ENCODE measurements around the gene ALOXE3. TPM values are rescaled to one million over a fixed set of nuclear protein-coding genes. Genes with fewer than 3 reads are reported as not detected.

Gene ALOXE3
- total RNA-seq: not detected in 2 replicates

DNA sequence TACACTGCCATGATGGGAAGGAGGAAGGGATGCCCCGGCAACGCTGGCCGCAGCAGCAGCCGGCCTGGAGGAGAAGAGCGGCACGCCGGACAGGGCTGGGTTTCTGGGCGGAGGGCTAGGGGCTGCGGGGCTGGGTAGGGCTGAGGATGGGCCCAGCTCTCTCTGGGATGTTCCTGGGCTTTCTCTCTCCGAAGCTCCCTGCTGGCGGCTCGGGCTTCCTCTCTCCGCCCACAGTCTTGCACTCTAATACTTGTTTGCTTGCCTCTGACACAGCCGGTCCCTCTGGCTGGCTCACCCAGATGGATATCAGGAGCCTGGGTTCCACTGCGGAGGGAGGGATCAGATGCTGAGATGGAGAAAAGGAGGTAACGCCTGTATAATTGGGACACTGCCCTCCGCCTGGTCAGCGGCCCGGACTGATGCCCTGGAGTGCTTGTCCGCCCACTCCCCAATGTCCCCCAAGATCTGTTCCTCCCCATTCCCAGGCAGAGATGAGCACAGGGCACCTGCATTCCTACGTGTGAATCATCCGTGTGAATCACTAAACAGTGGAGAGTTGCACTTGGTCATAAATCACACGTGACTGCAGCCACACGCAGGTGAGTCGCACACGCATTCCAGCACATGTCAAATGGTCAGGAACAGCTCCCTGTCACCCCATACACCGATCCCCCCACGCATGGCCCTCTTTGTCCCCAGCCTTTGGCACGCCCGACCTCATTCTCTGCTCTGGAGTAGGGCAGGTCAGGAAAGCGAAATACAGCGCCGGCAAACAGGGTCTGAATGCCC is at the start of gene ALOXE3:
Gene ALOXE3 (minus strand): TSS at position 535 of the 789 bp plus-strand sequence. CDS start 524 bp downstream, at position 11.

DNA sequence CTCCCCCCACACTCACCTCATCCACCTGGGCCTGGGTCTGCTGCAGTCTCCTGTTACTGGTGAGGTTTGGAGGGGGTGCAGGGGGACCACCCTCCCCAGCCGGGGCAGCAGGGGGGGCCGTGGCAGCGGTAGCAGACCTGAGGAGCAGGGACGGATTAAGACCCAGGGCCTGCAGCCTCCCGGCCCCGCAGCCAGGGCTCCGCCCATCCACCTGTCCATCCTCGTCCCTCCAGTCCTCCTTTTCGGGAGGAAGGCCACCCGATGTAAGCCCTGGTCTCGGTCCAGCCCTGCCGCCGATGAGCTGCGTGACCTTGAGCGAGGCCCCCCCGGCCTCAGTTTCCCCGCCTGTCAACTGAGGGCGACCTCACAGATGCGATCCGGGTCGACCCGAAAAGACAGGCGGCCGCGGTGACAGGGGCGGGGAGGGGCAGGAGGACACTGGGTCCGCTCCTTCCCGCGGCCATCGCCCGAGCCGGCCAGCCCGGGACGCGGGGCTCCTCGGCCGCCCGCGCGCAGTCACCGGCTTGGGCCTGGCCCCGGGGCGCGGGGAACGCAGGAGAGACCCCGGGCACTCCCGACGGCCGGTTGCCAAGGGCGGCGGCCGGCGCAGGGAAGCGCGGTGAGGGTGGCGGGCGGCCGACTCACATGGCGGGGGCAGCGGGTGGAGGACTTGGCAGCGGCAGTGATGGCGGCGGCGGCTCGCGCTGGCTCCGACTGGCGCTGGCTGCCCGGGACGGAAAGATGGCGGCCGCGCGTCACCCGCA is 44.1 kb upstream of the ALOXE3 start, which contains the start of gene VAMP2:
Gene VAMP2 (minus strand): TSS at position 716 of the 764 bp plus-strand sequence. CDS start 69 bp downstream, at position 647.

DNA sequence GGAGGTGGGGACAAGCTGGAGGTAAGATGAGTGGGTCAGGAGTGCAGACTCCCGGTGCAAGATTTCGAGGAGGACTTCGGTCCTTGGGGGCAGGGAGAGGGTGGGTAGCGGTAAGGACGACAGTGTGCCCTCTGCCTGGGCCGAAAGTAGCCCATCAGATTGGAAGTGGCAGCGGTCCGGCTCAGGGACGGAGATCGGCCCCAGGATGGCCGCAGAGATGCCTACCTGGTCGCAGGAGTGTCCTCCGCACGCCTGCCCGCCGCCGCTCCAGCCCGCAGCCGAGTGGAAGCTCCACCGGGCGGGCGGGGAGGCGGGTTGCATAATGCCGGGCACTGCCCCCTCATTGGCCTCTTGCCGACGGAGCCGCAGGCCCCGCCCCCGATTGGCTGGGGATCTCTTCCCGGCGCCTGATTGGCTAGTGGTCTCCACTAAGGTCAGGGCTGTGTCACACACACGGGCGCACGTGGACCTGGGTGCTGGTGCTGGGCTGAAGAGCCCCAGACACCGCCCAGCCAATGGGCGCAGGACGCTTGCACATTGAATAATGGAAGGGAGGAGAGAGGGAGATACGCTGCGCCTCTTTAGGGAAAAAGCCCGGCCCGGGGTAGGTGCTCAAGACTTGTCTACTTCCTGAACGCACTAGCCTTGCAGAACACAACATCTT is 33.9 kb upstream of the ALOXE3 start, which contains the start of gene PER1:
Gene PER1 (minus strand): TSS at position 293 of the 664 bp plus-strand sequence. CDS start 1,698 bp downstream, outside the sequence.

DNA sequence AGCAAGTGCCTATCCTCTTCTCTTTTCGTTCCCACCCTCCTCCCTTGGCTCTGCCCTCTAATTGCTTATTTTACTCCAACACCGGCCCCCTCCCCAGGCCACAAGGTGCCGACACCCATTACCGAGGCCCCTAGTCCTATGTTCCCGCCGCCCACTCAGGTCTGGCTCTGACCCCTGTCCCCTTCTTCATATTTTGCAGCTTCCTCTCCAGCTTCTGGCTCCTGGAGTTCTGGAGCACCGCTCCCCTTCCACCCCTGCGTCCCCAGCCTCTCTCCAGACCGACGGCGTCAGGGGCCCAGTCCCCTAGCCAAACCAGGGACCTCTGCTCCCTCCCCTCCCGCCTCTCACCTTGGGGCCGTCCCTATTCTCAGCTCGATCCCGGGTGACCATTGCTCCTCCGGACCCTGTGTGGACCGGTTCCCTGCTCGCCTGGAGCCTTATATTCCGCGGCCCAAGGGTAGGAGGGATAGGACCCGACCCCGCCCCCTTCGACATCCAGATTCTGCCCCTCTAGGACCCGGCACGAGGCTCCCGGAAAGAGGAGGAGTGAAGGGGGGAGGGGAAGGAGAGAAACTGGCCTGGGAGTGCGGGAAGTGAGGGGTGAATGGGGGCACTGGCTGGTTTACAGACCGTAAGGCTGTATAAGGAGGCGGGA is 5.5 kb upstream of the ALOXE3 start, which contains the start of gene HES7:
Gene HES7 (minus strand): TSS at position 412 of the 655 bp plus-strand sequence. CDS start 22 bp downstream, at position 390.

DNA sequence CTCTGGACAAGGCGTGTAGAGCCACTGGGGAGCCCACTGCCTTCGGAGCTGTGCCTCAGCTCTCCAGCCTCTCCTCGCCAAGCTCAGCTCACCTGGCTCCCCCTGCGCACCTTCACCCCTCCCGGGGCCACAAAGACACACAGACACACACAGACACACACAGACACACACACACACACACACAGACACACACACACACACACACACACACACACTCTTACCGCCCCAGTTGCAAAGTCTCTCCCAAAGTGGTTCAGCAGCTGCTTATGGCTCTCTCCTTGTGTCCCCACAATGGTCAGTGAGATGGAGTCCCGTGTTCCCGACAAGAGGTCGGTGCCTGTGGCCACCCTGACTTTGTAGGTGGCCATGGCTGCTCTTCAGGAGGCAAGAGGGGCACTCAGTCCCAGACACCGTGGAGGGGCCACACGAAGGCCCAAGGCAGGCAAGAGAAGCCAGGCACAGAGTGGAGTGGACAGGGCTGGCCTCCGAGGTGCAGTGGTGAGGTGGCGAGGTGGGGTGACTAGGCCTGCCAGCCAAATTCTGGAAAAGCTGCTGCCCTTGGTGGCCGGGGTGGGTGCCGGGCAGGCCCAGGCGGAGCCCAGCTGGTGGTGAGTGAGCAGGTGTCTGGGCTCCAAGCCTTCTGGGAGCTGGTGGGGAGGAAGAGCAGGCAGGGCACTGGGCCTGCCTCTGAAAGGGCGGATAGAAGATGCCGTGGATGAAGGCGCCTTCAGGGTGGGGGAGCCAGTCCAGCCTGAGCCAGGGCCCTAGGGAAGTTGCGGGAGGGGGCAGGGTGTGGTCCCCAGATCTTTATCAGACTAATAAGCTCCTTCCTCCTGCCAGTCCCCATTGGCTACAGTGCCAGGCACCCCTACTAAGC is 31.0 kb downstream of the ALOXE3 start, which contains the start of gene ALOX12B:
Gene ALOX12B (minus strand): TSS at position 642 of the 877 bp plus-strand sequence. CDS start 274 bp downstream, at position 368.

Other genes with a start within 250 kb of the ALOXE3 start
- 202 and 233 TPM in 2 replicates for gene CHD3, start 229.7 kb downstream of the ALOXE3 start, total RNA-seq
- gene RNF227, start 202.2 kb downstream of the ALOXE3 start, total RNA-seq: 0.99 and 1.2 TPM in 2 replicates
- gene KCNAB3, start 188.7 kb downstream of the ALOXE3 start, total RNA-seq: 0.19 and 0.27 TPM in 2 replicates
- 47.9 and 49.0 TPM in 2 replicates for gene TRAPPC1, start 186.6 kb downstream of the ALOXE3 start, total RNA-seq
- gene CNTROB, start 186.3 kb downstream of the ALOXE3 start, total RNA-seq: 16.8 and 19.3 TPM in 2 replicates
- not detected in 2 replicates for gene GUCY2D, start 115.9 kb downstream of the ALOXE3 start, total RNA-seq
- gene ALOX15B, start 79.5 kb downstream of the ALOXE3 start, total RNA-seq: 0.19 TPM in 1 of 2 replicates, not detected in the other
- not detected in 2 replicates for gene ALOX12B, start 30.8 kb downstream of the ALOXE3 start, total RNA-seq
- gene HES7, start 5.6 kb upstream of the ALOXE3 start, total RNA-seq: 0.09 TPM in 2 replicates
- gene PER1, start 33.9 kb upstream of the ALOXE3 start, total RNA-seq: 5.0 and 14.2 TPM in 2 replicates
- gene VAMP2, start 44.4 kb upstream of the ALOXE3 start, total RNA-seq: 3.0 and 5.7 TPM in 2 replicates
- gene TMEM107, start 57.9 kb upstream of the ALOXE3 start, total RNA-seq: 11.6 and 26.7 TPM in 2 replicates
- gene BORCS6, start 71.7 kb upstream of the ALOXE3 start, total RNA-seq: 8.1 and 8.6 TPM in 2 replicates
- 16.0 and 35.2 TPM in 2 replicates for gene AURKB, start 92.1 kb upstream of the ALOXE3 start, total RNA-seq
- 4.5 and 7.3 TPM in 2 replicates for gene CTC1, start 129.5 kb upstream of the ALOXE3 start, total RNA-seq
- 26.0 and 33.6 TPM in 2 replicates for gene PFAS, start 130.8 kb upstream of the ALOXE3 start, total RNA-seq
- 9.8 and 13.9 TPM in 2 replicates for gene RANGRF, start 170.2 kb upstream of the ALOXE3 start, total RNA-seq
- gene SLC25A35, start 176.9 kb upstream of the ALOXE3 start, total RNA-seq: 0.45 and 0.47 TPM in 2 replicates
- 14.8 and 16.3 TPM in 2 replicates for gene ARHGEF15, start 191.7 kb upstream of the ALOXE3 start, total RNA-seq
- gene ODF4, start 221.3 kb upstream of the ALOXE3 start, total RNA-seq: not detected in 2 replicates

Data from endothelial cell of coronary artery (primary cell).